Epidermal melanocyte (primary cell): Measurements from ENCODE around the gene FRG2C.
"Not testable (repeated sequence)": the region's sequence is repeated elsewhere in the genome, so short reads cannot be mapped to it uniquely, and the experiment has no call there.

ENCODE experiments used
- DNase-seq: peaks from one replicate; pipeline ENCODE4 v3.0.0; 2011; ENCODE audit warnings: low spot score; ENCODE audit not compliant: insufficient read length

The FRG2C gene

DNA sequence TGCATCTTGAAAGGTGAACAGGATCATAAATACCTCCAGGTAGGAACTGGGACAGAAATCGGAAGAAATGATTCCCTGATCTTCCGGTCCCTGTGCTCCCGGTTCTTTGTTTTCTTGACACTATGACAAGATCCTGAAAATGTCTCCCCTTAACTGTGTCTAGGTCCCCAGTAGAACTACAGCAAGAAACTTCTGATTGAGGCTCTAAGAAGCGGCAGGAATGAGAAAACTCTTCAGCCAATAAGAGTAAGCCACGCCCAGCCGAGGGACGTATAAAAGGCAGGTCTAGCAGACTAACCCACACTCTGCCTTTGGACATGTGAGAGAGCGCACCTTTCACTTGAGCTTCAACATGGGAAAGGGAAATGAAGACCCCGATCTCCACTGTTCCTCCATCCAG lies at the start of gene FRG2C:
Gene FRG2C (plus strand): TSS at position 301 of the 400 bp plus-strand sequence. CDS start 52 bp downstream, at position 353.
- not testable (repeated sequence) for DNase-seq

DNA sequence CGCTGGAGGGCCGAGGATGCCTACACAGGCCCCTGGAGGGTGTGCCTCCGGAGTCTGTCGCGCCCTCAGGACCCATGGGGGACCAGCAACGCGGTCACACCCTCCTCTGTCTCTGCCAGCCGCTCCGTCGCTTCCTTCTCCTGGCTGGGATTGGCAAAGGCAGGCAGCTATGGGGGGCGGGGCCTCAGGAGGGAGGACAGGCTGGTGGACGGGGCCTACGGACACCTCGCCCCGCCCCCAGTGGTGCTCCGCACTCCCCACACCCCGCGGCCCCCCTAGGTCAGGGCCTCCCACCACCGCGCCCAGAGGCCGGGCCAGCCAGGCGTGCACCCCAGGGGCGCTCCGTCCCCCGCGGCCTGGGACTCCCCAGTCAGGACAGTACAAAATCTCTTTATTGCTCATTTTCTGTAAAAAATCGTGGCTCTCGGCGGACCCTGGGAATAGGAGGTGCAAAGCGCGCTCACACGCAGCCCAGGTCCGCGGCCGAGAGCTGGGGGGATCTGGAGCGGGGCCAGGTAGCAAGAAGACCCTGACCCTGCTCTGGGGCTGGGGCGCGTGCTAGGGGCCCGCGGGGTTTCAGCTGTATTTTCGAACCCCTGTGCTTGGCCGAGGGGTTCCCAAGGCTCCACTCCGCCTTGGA lies 45.3 kb upstream of the FRG2C start:
- peak; percentile 53 for DNase-seq

DNA sequence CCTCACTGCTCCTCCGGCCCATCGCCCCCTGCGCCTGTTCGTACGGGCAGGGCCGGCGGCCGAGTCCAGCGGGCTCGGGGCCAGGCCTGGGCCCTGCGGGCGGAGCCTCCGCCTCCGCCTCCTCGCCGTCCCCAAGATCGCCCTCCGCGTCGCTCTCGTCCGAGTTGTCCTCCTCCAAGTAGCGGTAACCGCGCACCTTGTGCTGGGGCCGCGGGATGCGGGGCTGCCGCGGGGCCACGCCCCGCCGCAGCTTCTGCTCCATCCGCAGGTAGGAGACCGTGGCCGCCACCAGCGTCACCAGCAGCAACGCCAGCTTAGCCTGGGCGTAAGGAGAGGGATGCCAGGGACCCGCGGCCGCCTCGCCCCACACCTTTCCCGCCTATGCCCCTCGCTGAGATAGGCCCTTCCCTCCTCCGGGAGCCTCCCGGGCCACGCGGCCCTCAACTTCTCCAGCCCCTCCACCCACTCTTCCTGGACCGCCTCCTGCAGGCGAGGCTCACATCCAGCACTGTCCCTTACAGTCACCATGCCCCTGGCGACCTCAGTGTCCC lies 44.6 kb upstream of the FRG2C start:
- not testable (repeated sequence) for DNase-seq

DNA sequence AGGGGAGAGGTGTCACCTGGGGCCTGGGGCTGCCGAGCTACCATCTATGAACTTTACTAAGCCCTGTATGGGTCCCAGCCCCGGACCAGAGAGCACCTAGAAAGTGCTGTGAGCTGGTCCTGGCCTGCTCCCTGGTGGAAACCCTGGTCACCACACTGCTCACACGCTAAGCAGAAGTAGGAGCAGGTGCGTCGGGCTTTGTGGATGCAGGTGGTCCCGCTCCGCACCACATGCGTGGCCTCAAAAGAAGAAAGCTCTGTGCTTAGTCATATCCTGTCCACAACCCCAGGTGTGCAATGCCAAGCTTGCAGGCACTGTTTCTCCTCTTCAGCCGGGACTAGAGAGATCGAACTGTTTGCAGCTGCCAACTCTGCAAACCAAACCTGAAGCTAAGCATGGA lies 42.4 kb upstream of the FRG2C start:
- not testable (repeated sequence) for DNase-seq

DNA sequence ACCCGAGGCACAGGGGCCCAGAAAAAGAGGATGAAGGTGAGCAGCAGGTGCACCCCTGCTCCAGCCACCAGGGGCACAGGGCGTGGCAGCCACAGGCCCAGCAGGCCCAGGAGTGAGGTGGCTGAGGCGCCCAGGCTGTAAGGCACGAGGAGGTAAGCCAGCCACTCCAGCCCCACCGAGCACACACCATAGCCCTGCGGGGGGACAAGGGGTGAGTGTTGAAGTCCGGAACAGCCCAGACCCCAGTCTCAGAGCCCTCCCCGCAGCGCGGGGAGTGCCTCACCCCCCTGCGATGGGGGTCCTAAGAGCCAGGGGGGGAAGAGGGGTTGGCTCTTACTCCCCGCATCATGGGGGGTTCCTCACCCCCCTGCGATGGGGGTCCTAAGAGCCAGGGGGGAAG lies 40.5 kb upstream of the FRG2C start:
- DNase-seq: not testable (repeated sequence)

DNA sequence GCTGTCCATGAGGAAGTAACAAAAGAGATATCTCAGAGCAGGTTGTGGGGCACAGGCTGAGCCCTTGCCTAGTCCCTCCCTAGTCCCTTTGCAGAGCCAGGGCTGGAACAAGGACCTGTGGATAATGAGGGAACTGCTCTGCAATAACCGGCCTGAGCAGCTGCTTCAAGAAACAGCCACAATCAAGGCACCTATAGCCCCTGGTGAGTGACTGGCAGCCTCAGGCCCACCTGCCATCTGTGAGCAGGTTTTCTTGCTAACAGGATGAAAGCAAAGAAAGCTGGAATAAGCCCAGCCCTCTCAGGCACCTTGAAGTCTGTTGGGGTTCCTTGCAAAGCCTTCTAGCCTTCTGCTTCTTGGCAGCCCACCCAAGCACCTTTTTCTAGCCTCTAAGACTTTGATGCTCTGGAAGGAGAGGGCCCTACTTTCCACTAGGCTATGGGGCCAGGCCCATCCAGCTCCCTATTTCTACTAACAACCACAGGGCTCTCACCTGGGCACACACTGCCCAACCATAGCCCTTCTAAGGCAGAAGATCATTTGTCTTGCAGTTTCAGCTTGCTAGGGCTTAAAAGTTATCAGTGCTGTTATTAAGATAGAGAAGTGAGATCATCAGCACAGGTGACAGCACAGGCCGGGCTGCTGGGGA lies 33.1 kb upstream of the FRG2C start:
- not testable (repeated sequence) for DNase-seq

DNA sequence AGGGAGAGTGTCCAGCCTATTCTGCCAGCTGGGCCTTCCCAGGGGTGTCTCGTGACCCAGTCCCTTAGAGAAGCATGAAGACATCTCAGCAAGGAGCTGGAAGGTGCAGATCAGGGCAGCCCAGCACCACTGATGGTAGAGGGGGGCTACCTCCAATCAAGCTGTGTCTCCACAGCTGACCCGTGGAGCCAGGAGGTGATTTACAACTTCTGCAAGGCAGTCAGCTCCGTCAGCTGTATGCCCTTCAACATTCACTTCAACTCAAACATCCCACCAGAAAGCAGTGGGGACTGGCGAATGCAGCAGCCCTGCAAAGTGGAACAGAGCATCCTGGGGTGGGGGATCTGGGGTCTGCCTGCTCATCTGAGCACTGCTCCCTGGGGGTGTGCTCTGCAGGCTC lies 32.6 kb upstream of the FRG2C start:
- no peak for DNase-seq

DNA sequence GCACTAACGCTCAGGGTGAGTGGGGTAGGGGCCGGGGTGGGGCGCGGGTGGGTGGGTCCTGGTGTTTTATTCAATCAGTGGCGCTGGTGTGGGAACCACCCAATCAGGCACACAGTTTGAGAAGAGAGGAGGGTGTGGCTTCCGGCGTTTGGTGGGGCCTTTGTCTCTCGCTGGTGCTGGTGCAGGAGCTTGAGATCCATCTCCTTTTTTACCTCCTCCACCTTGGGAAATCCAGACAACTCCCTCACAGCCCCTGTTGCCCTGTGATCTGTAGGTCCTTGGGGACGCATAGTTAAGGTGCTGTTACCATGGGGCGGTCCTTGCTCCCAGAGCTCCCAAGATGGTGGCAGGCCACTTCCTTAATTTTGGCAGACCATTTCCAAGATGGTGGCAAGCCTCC lies 25.2 kb upstream of the FRG2C start:
- not testable (repeated sequence) for DNase-seq

DNA sequence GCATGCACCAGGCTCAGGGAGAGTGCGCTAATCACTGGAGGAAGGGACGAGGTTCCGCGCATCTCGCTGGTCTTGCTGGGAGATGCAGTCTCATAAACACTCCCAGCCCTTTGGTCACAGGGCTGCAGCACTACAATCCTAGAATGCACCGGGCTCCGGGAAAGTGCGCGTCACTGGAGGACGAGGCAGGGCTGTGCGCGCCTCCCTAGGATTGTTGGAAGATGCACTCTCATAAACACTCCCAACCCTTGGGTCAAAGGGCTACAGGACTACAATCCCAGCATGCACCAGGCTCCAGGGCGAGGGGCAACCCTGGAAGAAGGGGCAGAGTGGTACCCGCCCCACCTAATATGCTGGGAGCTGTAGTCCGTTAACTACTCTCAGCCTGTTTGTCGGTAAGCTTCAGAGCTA lies 23.0 kb upstream of the FRG2C start:
- DNase-seq: not testable (repeated sequence)

DNA sequence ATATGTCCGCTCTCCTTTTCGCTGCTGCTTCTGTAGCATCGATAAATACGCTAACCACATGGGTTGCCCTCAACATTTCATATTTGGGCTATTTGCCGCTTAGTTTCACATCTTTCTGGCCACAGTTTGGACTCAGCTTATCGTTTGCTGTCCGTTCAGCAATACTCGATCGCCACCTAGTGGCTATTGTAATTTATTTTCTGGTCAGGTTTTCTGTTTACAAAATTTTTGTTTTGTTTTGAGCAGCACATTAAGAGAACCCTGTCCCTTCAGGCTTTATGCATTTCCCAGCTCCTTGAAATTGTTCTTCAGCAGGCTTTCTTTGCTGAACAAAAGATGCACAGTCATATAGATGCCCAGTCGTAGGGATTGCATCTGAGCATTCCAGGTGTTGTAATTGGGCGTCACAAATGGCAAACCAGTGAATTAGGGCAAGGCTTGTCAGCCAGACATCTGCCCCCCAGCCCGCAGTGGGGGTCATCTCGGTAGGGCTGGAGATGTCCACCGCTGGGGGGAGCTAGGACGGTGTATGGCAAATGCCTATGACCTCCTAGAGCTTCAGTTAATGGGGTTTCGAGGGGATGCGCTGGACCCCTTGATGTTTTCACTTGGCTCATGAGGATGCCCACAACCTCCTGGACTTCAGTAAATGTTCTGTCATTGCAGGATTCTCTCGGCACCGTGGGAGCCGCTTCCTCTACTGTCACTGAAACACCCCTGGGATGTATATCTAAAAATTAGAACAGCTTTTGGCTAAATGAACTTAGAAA lies 20.9 kb upstream of the FRG2C start:
- not testable (repeated sequence) for DNase-seq

DNA sequence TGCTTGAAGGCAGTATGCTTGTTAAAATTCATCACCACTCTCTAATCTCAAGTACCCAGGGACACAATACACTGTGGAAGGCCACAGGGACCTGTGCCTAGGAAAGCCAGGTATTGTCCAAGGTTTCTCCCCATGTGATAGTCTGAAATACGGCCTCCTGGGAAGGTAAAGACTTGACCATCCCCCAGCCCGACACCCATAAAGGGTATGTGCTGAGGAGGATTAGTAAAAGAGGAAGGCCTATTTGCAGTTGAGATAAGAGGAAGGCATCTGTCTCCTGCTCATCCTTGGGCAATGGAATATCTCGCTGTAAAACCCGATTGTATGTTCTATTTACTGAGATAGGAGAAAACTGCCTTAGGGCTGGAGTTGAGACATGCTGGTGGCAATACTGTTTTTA lies 18.6 kb upstream of the FRG2C start:
- not testable (repeated sequence) for DNase-seq

DNA sequence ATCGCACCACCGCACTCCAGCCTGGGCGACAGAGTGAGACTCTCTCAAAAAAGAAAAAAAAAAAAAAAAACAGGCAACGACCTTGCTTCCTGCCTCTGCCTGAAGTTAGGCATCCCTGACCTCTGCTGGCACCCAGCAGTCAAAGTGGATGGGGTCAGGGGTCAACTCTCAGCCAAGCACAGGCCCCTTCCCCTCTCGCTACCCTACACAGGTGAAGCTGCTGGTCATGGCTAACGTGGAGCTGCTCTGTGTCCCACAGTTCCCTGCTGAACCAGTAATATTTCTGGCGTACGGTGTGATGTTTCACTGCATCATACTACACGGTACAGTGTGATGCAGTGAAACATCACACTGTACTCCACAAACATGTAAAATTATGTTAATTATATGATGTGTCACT lies 13.9 kb upstream of the FRG2C start:
- DNase-seq: no peak

DNA sequence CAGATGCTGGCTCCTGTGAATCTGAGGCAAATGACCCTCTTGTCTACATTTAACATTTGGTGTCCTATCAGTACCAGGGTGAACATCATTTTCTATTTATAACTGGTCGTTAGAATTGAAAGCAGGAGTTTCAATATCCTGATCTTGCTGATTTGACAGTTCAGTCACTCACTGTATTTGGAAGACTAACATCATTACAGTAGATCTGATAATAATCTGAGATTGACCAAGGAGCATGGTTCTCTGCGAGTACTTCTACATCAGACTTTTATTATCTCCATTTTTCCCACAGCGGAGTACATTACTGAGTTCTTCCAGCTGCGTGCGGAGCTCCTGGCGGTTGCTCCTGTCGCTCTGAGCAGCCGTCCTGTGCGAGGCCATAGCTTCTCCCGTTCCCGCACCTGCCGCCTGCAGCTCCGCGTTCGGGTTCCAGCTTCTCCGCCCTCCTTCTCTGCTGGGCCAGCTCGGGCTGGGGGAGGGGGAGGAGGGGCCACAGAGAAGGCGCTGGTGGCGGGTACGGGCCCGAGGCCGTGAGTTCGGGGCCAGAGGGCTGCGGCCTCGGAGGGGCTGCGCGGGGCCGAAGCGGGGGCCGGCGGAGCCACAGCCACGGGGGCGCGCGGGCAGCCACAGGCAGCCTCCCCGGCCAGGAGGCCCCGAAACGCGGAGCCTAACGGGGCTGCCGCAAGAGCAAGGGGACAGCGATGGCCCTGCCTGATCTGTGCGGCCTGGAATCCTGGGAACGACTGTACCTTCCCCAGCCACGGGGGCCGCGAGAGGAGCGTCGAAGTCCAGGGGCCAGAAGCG lies 8.8 kb upstream of the FRG2C start:
- not testable (repeated sequence) for DNase-seq

DNA sequence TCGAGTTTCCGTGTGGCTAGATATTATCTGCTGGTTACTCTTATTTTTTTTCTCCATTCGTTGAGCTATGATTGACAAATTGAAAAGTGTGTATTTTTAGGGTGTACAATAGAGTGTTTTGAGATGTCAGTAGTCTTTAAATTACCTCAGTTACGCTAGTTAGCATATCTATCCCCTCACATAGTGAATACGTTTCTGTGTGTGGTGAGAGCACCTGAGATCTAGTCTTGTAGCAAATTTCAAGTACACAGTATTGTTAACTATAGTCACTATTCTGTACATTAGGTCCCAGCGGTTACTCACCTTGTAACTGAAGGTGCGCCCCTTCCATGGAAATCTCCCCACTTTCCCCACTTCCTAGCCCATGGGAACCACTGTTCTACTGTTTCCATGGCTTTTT lies 8.2 kb upstream of the FRG2C start:
- not testable (repeated sequence) for DNase-seq

DNA sequence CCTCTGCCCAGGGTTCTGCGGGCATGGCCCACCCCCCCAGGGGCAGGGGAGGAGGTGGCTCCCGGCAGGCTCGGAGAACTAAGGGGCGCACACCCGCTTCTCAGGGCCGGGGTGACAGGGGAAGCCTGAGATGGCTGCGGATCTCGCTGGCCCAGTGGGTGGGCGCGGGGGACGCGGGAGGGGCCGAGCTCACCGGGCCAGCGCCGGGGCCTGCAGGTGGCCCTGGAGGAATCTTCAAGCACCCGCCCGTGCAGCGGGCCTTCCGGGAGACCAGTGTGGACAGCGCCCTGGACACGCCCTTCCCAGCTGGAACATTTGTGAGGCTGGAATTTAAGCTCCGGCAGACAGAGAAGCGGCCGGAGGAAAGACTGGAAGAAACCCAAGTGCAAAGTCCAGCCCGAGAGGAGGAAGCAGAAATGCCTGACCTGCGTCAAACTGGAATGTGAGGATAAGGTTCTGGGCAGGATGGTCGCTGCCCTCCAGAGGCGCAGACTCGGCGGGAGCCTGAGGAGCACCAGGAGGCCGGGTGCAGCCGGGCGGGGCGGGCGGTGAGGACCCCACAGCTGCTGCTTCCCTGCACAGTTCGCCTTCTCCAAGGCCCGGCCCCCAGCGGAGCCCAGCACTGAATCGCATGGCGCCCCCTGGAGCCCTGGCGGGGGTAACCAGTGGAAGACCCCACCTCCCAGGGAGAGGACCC lies 5.6 kb upstream of the FRG2C start:
- not testable (repeated sequence) for DNase-seq

DNA sequence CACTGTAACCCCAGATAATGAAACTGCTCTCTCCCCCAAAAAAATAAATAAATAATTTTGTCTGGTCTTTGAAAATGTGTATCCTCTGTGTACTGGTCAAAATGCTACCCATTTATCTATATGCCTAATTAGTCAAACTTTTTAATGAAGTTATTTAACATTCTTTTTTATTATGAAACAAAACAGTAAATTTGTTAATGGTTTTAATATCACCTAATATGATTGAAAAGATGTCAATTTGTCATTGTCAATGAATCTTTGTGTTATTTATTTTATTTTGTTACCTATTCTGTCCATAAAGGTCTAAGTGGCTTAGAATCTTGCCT lies 5.1 kb upstream of the FRG2C start:
- DNase-seq: not testable (repeated sequence)

DNA sequence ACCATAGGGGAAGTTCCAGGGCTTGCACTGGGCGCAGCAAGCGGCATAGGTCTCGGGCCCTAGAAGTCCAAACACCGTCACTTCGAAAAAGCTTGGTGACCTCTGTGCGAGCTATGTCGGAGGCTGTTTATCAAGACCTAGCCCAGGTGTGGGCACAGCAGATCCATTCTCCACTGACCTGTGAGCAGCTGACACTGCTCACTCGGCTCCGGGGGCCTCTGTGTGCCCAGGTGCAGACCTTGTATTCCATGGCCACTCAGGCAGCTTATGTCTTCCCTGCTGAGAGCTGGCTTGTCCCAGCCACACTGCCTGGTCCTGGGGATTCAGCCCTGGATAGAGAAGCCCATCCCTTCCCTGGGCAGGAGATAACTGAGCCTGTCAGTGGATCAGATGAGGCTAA lies 1.5 kb downstream of the FRG2C start:
- DNase-seq: not testable (repeated sequence)

DNA sequence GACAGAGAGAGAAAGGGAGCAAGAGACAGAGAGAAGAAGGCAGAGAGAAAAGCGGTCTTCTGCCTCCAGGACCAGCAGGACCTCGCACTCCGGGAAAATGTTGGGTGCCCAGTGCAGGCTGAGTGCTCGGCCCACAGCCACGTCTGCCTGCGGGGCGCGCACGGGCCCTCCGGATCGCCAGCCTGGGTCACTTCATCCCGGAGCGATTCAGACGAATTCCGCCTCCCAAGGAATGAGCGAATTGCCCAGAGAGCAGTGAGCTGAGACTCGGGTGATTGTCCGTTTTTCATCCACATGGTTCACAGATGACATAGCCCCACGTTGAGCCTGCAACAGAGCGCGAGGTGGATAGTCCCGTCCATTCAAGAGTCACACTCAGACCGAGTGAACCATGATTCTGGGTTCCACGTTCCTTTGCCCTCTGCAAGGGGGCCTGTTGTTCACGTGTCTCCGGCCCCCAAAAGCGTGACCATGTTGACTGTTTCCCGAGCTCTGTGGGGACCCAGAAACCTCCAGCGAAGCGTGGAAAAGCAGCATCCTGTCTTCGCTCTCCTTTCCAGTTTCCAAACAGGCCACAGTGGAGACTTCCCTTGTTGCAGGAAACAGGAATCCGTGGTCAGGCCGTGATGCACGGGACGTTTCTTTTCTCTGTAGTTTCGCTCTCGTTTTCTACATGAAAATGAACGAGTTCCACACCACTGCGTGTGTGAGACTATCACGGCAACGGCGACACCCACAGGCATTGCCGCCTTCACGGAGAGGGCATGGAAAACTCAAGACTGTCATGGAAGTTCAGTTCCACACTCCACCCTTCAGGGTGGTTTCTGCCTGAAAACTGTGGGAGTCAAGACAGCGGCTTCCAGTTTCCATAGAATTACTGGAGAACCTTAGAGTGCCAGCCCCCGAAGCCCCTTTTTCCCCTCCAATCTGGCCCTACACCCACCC lies 3.9 kb downstream of the FRG2C start:
- DNase-seq: not testable (repeated sequence)

DNA sequence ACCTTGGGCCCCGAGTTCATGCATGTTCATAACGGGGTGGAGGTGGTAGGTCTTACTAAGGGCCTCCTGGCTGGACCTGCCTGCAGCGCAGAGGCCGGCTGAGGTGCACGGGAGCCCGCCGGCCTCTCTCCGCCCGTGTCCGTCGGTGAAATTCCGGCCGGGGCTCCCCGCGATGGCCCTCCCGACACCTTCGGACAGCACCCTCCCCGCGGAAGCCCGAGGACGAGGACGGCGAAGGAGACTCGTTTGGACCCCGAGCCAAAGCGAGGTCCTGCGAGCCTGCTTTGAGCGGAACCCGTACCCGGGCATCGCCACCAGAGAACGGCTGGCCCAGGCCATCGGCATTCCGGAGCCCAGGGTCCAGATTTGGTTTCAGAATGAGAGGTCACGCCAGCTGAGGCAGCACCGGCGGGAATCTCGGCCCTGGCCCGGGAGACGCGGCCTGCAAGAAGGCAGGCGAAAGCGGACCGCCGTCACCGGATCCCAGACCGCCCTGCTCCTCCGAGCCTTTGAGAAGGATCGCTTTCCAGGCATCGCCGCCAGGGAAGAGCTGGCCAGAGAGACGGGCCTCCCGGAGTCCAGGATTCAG lies 4.7 kb downstream of the FRG2C start:
- not testable (repeated sequence) for DNase-seq
